CD4-positive, alpha-beta T cell (primary cell): ENCODE measurements around the gene CENPL. TPM values are rescaled to one million over a fixed set of nuclear protein-coding genes. Genes with fewer than 3 reads are reported as not detected.
A peak's percentile ranks its signal among the peaks of the same experiment; 100 is the strongest.

Experiments used
- ATAC-seq: fragments of 200-7000 bp; cut with Tn5 transposase; one replicate; pipeline ENCODE4 v1.10.0; 2022; ENCODE audit warnings: mild to moderate bottlenecking; ENCODE audit not compliant: poor library complexity
- CTCF ChIA-PET: fragments of 350-600 bp; sonication (Branson Sonifier 250); formaldehyde crosslinking; loops from one replicate; lab custom pipeline; 2021; ENCODE audit warnings: antibody characterized with exemption, inconsistent platforms; lab: Charles Lee
- POLR2A ChIA-PET: fragments of 350-600 bp; sonication (Branson Sonifier 250); formaldehyde crosslinking; loops from one replicate; lab custom pipeline; 2021; ENCODE audit warnings: antibody characterized with exemption, inconsistent platforms; lab: Charles Lee
- DNase-seq, 14 experiments: peaks; one replicate each; pipeline ENCODE4 v3.0.0-alpha.2; 2013 to 2020; ENCODE audit warnings: mixed read lengths in 2 of 14
- H3K27ac ChIP-seq, 2 donors: one replicate each; pipeline versions ENCODE4 v1.5.1 to v1.7.0; 2013; ENCODE audit warnings: low read length in 2 of 2, low read depth in 1 of 2, mild to moderate bottlenecking in 1 of 2
- H3K27me3 ChIP-seq, 2 experiments: 1 replicate in 1 of 2; 2 replicates in 1 of 2; pipeline versions ENCODE4 v1.6.1 to v1.7.0; 2013; ENCODE audit warnings: low read length in 2 of 2, control low read depth in 1 of 2, mild to moderate bottlenecking in 1 of 2, moderate library complexity in 1 of 2; ENCODE audit not compliant: insufficient read depth in 2 of 2, control insufficient read depth in 1 of 2
- H3K36me3 ChIP-seq: one replicate; pipeline ENCODE4 v1.6.1; 2013; ENCODE audit warnings: low read length, control low read depth; ENCODE audit not compliant: insufficient read depth
- H3K4me1 ChIP-seq: one replicate; pipeline ENCODE4 v1.6.1; 2013; ENCODE audit warnings: low read length, control low read depth; ENCODE audit not compliant: insufficient read depth
- H3K4me3 ChIP-seq: one replicate; pipeline ENCODE4 v1.5.1; 2013; ENCODE audit warnings: mild to moderate bottlenecking, low read length, moderate library complexity
- H3K9me3 ChIP-seq, 2 experiments: 1 replicate in 1 of 2; 2 replicates in 1 of 2; pipeline versions ENCODE4 v1.6.1 to v1.7.0; 2013; ENCODE audit warnings: low read length in 2 of 2, mild to moderate bottlenecking in 2 of 2, control low read depth in 1 of 2, moderate library complexity in 1 of 2; ENCODE audit not compliant: control insufficient read depth in 1 of 2, insufficient read depth in 1 of 2
- H3K27ac Mint-ChIP-seq: one replicate; pipeline ENCODE4 v1.8.0; 2020; ENCODE audit warnings: mixed read lengths
- H3K27me3 Mint-ChIP-seq: one replicate; pipeline ENCODE4 v1.8.0; 2021; ENCODE audit warnings: mixed read lengths
- H3K36me3 Mint-ChIP-seq: one replicate; pipeline ENCODE4 v1.8.0; 2021; ENCODE audit warnings: low read depth, mixed read lengths
- H3K4me1 Mint-ChIP-seq: one replicate; pipeline ENCODE4 v1.8.0; 2021; ENCODE audit warnings: low read depth, mixed read lengths
- H3K4me3 Mint-ChIP-seq: one replicate; pipeline ENCODE4 v1.8.0; 2020; ENCODE audit warnings: mild to moderate bottlenecking, mixed read lengths
- H3K9me3 Mint-ChIP-seq: one replicate; pipeline ENCODE4 v1.8.0; 2020; ENCODE audit warnings: mixed read lengths
- CTCF ChIP-seq: fragments of 200-600 bp; IDR thresholded peaks from one replicate; pipeline ENCODE4 v1.8.0; 2022; ENCODE audit warnings: antibody characterized with exemption, mild to moderate bottlenecking
- intact Hi-C, 2 experiments: fragments of 100-400 bp; cut with DNase I in 1 of 2; cut with micrococcal nuclease in 1 of 2; formaldehyde crosslinking; loops; one replicate each; pipeline versions ENCODE4 v1.15.1 to v1.9.0; 2023 to 2025; cut with DNase I, micrococcal nuclease
- total RNA-seq, 174 experiments: library from RNA in 2 of 174; stranded (reverse) in 2 of 174; gene quantifications; one replicate each; pipeline ENCODE4 v1.2.3 and lab custom pipeline; 2021 to 2026

CENPL gene
- total RNA-seq, 2 experiments from 2014 or later = 3.8 to 4.7 TPM

- H3K9me3 ChIP-seq = no peaks in the 10 kb centered on the region
- Mint-ChIP-seq H3K27me3 (no peaks in the 10 kb centered on the region), H3K4me3 (peak within 1 kb of the TSS; percentile 93), H3K4me1 (peaks cover 88% of the 10 kb centered on the region), H3K27ac (peak within 1 kb of the TSS; percentile 95), H3K36me3 (peaks cover 81% of the 10 kb centered on the region), H3K9me3 (no peaks in the 10 kb centered on the region)
- CTCF ChIA-PET = interaction anchor here (0.9 to 1.4 kb wide), 2 partner anchors 14 to 439 kb away, joined by 3 to 4 read pairs; no protein-coding TSS in a partner anchor
- H3K36me3 ChIP-seq = peaks cover 45% of the 10 kb centered on the region
- no peaks in the 10 kb centered on the region for H3K27me3 ChIP-seq
- POLR2A ChIA-PET = interaction anchor here (0.6 to 7.9 kb wide), 35 partner anchors 8 to 1437 kb away, joined by 3 to 96 read pairs (median 4); partner anchors contain the start of genes CACYBP, CENPL, DARS2 and KLHL20
- peak within 1 kb of the TSS; percentile 96 for H3K27ac ChIP-seq
- DNase-seq = peak; percentile 79 to 97 (median 90)
- peak; percentile 50 for ATAC-seq
- H3K4me3 ChIP-seq = peak within 1 kb of the TSS; percentile 90
- no peak for TF ChIP-seq CTCF
- peaks cover 60% of the 10 kb centered on the region for H3K4me1 ChIP-seq
- intact Hi-C loops = loop anchor here (1.0 to 5.0 kb wide), 8 partner anchors 44 to 1338 kb away; partner anchors contain the start of genes CENPL (in 2 of the 2), DARS2 (in 2 of the 2), KLHL20 (in 2 of the 2) and CACYBP (in 1 of the 2)
These were observed 43.8 kb upstream of the CENPL start, which contains the start of gene ZBTB37 for GRCh38 chr1:173868266-173869020. ZBTB37 (plus strand) TSS chr1:173868380; CDS start chr1:173870226, 1,846 bp downstream.

DNA sequence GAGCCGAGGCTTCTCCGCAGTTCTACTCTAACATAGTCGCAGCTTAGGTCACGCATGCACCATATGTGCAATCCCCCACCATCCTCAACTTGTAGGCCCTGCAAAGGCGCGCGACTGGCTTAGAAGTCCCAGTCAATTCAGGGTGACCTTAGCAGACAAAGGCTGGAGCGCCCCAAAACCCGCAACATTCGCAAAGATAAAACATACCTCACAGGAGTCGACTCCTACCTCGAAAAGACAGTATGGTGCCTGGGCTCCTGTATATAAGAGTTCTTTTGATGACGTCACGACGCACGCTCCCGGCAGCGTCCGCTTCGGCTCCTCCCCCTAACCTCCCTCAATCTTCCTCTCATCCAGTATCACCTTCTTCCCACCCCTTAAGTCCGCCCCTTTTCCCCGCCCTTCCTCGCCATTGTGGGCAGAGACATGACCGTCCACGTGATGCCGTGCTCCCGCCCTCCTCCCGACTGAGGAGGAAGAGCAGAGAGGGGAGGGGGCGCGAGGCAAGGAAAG, 43.1 kb upstream of the CENPL start, which contains the start of gene GAS5:
Gene GAS5 (minus strand): TSS at position 237 of the 513 bp plus-strand sequence.
- Mint-ChIP-seq H3K36me3 (peaks cover 81% of the 10 kb centered on the region), H3K9me3 (no peaks in the 10 kb centered on the region), H3K4me1 (peaks cover 85% of the 10 kb centered on the region), H3K4me3 (peak within 1 kb of the TSS; percentile 93), H3K27ac (peak within 1 kb of the TSS; percentile 95), H3K27me3 (no peaks in the 10 kb centered on the region)
- Histone ChIP-seq H3K9me3 (no peaks in the 10 kb centered on the region), H3K4me1 (peaks cover 59% of the 10 kb centered on the region), H3K4me3 (peak within 1 kb of the TSS; percentile 90), H3K27me3 (no peaks in the 10 kb centered on the region), H3K27ac (peak within 1 kb of the TSS; percentile 96), H3K36me3 (peaks cover 46% of the 10 kb centered on the region)
- DNase-seq = peak; percentile 98 to 100 (median 99)
- intact Hi-C loops = loop anchor here (1.0 to 5.0 kb wide), 9 partner anchors 44 to 1337 kb away; partner anchors contain the start of genes CENPL (in 2 of the 2), DARS2 (in 2 of the 2), KLHL20 (in 2 of the 2) and CACYBP (in 1 of the 2)
- CTCF ChIA-PET = interaction anchor here (0.9 to 1.4 kb wide), 2 partner anchors 13 to 438 kb away, joined by 3 to 4 read pairs; no protein-coding TSS in a partner anchor
- peak; percentile 79 for ATAC-seq
- POLR2A ChIA-PET = interaction anchor here (0.6 to 7.9 kb wide), 34 partner anchors 7 to 1436 kb away, joined by 3 to 96 read pairs (median 4); partner anchors contain the start of genes CACYBP, CENPL, DARS2 and KLHL20
- no peak for TF ChIP-seq CTCF

- H3K36me3 ChIP-seq = peaks cover 49% of the 10 kb centered on the region
- intact Hi-C loops = loop anchor here (2.0 to 5.0 kb wide), 4 partner anchors 154 to 1130 kb away; partner anchors contain the start of genes CACYBP (in 1 of the 2), KLHL20 (in 1 of the 2) and PRDX6 (in 1 of the 2)
- CTCF ChIA-PET = no interaction called here
- H3K4me1 ChIP-seq = peaks cover 56% of the 10 kb centered on the region
- no peak for TF ChIP-seq CTCF
- Mint-ChIP-seq H3K36me3 (peaks cover 82% of the 10 kb centered on the region), H3K27me3 (no peaks in the 10 kb centered on the region), H3K4me3 (peak overlapping the region; percentile 93), H3K9me3 (no peaks in the 10 kb centered on the region), H3K4me1 (peaks cover 81% of the 10 kb centered on the region), H3K27ac (peak overlapping the region; percentile 95)
- ATAC-seq (no peak), DNase-seq (peak in 5 of 14 experiments; percentile 3 to 59 (median 5))
- POLR2A ChIA-PET = interaction anchor here (1.0 to 7.9 kb wide), 14 partner anchors 11 to 1335 kb away, joined by 3 to 96 read pairs (median 7); partner anchors contain the start of genes CACYBP, CENPL, DARS2 and KLHL20
- peak overlapping the region; percentile 96 for H3K27ac ChIP-seq
- no peaks in the 10 kb centered on the region for H3K9me3 ChIP-seq
- peak overlapping the region; percentile 90 for H3K4me3 ChIP-seq
- no peaks in the 10 kb centered on the region for H3K27me3 ChIP-seq
These were observed 42.6 kb upstream of the CENPL start for GRCh38 chr1:173867141-173867752.
